MM.1S (cell line): ENCODE data around the gene LTO1.

ENCODE experiments used
- DNase-seq: peaks from one replicate; pipeline ENCODE4 v3.0.0-alpha.2; 2015
- H2AFZ ChIP-seq: fragments of 300-600 bp; sonication (generic); 2 replicates; pipeline ENCODE4 v1.6.0; 2016; ENCODE audit warnings: antibody characterized with exemption, low read length
- H3F3A ChIP-seq: fragments of 300-600 bp; sonication (generic); 2 replicates; pipeline ENCODE4 v1.6.1; 2016; ENCODE audit warnings: mild to moderate bottlenecking, antibody characterized with exemption, low read length, moderate library complexity, mixed read lengths; ENCODE audit not compliant: insufficient read depth
- H3K27ac ChIP-seq: fragments of 300-600 bp; sonication (generic); 2 replicates; pipeline ENCODE4 v1.5.1; 2016; ENCODE audit warnings: mild to moderate bottlenecking, low read length
- H3K27me3 ChIP-seq: fragments of 300-600 bp; sonication (generic); replicated peaks from 2 replicates; pipeline ENCODE4 v1.6.0; 2016; ENCODE audit warnings: low read length; ENCODE audit not compliant: insufficient read depth
- H3K36me3 ChIP-seq: fragments of 300-600 bp; sonication (generic); replicated peaks from 2 replicates; pipeline ENCODE4 v1.6.1; 2016; ENCODE audit warnings: mild to moderate bottlenecking, low read length, mixed read lengths; ENCODE audit not compliant: insufficient read depth
- H3K4me1 ChIP-seq: fragments of 300-600 bp; sonication (generic); 2 replicates; pipeline ENCODE4 v1.6.1; 2016; ENCODE audit warnings: low read length, mixed read lengths
- H3K4me2 ChIP-seq: fragments of 300-600 bp; sonication (generic); 2 replicates; pipeline ENCODE4 v1.6.0; 2016; ENCODE audit warnings: low read depth, low read length
- H3K4me3 ChIP-seq: fragments of 300-600 bp; sonication (generic); 2 replicates; pipeline ENCODE4 v1.5.1; 2016; ENCODE audit warnings: low read length, mixed read lengths
- H3K79me2 ChIP-seq: fragments of 300-600 bp; sonication (generic); 2 replicates; pipeline ENCODE4 v1.6.1; 2016; ENCODE audit warnings: mixed run types, low read length, mixed read lengths
- H3K9ac ChIP-seq: fragments of 300-600 bp; sonication (generic); 2 replicates; pipeline ENCODE4 v1.6.1; 2016; ENCODE audit warnings: low read length, mixed read lengths
- H3K9me2 ChIP-seq: fragments of 300-600 bp; sonication (generic); replicated peaks from 2 replicates; pipeline ENCODE4 v1.6.1; 2016; ENCODE audit warnings: mild to moderate bottlenecking, low read length, mixed read lengths; ENCODE audit not compliant: insufficient read depth
- H3K9me3 ChIP-seq: fragments of 300-600 bp; sonication (generic); replicated peaks from 2 replicates; pipeline ENCODE4 v1.6.1; 2016; ENCODE audit warnings: mild to moderate bottlenecking, low read length, mixed read lengths; ENCODE audit not compliant: insufficient read depth
- H4K20me1 ChIP-seq: fragments of 300-600 bp; sonication (generic); 2 replicates; pipeline ENCODE4 v1.6.1; 2016; ENCODE audit warnings: mild to moderate bottlenecking, low read length, moderate library complexity, mixed read lengths; ENCODE audit not compliant: insufficient read depth
- EZH2 ChIP-seq: fragments of 300-600 bp; sonication (generic); optimal IDR thresholded peaks from 2 replicates; pipeline ENCODE3; 2017; ENCODE audit warnings: low read depth, mild to moderate bottlenecking, antibody characterized with exemption, low read length, mixed read lengths
- EZH2phosphoT487 ChIP-seq: fragments of 300-600 bp; sonication (generic); IDR thresholded peaks from 2 replicates; pipeline ENCODE4 v1.6.1; 2018; ENCODE audit warnings: antibody characterized with exemption, low read length
- TF ChIP-seq, protein P1 (sequence below): fragments of 300-600 bp; sonication (generic); IDR thresholded peaks from 2 replicates; pipeline ENCODE4 v1.5.1; 2016; ENCODE audit warnings: antibody characterized with exemption, low read length, mixed read lengths

The LTO1 gene

DNA sequence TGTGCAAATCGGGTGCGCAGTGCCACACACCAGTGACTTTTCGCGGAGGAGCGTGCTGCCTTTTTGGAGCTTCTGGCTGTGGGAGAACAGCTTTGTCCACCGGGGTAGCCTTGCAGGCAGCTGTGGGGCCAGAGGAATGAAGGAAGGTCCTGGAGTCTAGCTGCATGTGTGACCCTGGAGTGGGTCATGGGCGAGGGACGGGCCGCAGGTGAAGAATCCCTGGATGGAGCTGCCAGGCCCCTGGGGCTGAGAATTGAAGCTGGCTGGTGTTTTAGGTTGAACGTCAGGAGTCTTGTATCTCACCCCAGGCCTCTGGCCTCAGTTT is 25.6 kb downstream of the LTO1 start:
- no peak for DNase-seq
- Histone ChIP-seq H3K4me3 (no peak overlapping the region), H2AFZ (no peak overlapping the region), H3K9me2 (no peaks in the 10 kb centered on the region), H3F3A (no peaks in the 10 kb centered on the region), H3K36me3 (no peaks in the 10 kb centered on the region), H3K4me1 (no peaks in the 10 kb centered on the region), H4K20me1 (no peaks in the 10 kb centered on the region), H3K79me2 (no peaks in the 10 kb centered on the region), H3K27me3 (no peaks in the 10 kb centered on the region), H3K9ac (no peak overlapping the region), H3K4me2 (no peak overlapping the region), H3K27ac (no peak overlapping the region), H3K9me3 (no peaks in the 10 kb centered on the region)
- TF ChIP-seq, protein P1, sequence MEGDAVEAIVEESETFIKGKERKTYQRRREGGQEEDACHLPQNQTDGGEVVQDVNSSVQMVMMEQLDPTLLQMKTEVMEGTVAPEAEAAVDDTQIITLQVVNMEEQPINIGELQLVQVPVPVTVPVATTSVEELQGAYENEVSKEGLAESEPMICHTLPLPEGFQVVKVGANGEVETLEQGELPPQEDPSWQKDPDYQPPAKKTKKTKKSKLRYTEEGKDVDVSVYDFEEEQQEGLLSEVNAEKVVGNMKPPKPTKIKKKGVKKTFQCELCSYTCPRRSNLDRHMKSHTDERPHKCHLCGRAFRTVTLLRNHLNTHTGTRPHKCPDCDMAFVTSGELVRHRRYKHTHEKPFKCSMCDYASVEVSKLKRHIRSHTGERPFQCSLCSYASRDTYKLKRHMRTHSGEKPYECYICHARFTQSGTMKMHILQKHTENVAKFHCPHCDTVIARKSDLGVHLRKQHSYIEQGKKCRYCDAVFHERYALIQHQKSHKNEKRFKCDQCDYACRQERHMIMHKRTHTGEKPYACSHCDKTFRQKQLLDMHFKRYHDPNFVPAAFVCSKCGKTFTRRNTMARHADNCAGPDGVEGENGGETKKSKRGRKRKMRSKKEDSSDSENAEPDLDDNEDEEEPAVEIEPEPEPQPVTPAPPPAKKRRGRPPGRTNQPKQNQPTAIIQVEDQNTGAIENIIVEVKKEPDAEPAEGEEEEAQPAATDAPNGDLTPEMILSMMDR: no peak
- TF ChIP-seq EZH2phosphoT487: no peak
- no peak for TF ChIP-seq EZH2

DNA sequence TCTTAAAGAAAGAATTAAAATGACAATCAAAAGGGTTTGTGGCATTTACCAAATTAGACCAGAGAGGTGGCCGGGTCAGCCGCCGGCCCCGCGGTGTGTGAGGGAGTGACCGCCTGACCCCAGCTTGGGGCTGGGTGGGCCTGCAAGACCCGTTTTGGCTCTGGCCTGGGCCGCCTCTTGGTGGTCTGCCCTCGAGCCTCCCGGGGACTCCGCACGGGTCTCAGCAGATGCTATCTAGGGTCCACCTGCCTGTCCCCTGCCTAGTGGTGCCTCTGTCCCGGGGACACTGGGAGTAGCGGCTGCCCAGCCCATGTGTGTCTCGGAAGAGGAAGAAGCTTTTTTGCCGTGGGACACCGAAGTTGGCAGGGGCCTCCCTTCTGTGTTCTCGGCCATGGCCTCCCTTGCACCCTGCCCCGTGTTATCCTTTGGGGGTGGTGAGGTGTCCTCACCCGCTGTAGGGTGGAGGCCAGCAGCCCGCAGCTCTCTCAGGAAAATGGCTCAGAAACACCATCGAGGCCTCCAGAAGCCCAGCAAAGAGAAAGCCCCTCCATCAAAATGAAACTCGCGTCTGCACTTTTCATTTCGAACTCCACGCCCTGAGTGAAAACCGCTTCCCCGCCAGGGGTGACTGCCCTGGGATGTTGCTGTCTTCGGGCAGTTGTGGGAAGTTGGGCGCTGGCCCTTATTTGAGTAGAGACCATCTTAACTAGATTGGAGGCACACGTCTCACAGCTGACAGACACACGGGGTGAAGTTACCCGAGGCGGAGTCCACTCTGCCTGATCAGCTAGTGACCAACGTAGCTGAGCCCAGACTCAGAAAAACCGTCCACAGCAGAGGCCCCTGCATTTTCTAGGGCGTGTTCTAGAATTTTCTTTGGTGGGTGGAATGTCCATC is 26.2 kb downstream of the LTO1 start:
- H3K9ac ChIP-seq: no peak overlapping the region
- H3K4me2 ChIP-seq: no peak overlapping the region
- no peaks in the 10 kb centered on the region for H3K9me2 ChIP-seq
- TF ChIP-seq EZH2phosphoT487: no peak
- TF ChIP-seq, protein P1: no peak
- TF ChIP-seq EZH2: no peak
- no peak overlapping the region for H3K4me3 ChIP-seq
- no peaks in the 10 kb centered on the region for H3K9me3 ChIP-seq
- no peak overlapping the region for H3K27ac ChIP-seq
- no peak for DNase-seq
- no peaks in the 10 kb centered on the region for H3K36me3 ChIP-seq
- no peak overlapping the region for H2AFZ ChIP-seq
- no peaks in the 10 kb centered on the region for H4K20me1 ChIP-seq
- H3K79me2 ChIP-seq: no peaks in the 10 kb centered on the region
- no peaks in the 10 kb centered on the region for H3F3A ChIP-seq
- no peaks in the 10 kb centered on the region for H3K4me1 ChIP-seq
- H3K27me3 ChIP-seq: no peaks in the 10 kb centered on the region

DNA sequence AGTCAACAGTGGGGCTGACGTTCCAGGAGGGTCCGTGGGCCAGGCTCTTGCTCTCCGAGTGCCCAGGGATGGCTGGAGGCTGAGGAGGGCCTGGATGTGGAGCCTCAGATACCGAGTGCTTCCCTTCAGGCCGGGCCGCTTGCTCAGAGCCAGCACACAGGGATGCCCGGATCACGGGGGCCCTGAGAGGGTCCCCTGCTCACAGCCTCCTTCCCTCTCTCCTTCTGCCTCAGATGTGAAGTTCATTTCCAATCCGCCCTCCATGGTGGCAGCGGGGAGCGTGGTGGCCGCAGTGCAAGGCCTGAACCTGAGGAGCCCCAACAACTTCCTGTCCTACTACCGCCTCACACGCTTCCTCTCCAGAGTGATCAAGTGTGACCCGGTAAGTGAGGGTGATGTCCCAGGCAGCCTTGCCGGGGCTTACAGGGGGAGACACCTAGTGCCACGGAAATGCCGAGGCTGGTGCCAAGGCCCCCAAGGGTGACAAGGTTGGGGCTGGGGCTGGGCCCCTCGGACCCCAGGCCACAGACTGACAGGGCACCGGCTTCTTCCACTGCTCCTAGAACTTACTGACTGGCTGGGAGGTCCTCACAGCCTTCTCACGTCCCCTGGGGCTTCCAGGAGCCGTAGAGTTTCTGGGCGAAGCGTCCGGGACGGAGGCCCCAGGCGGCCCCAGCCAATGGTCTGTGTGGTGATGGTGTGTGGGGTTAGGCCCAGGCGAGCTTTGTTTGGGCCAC is 27.2 kb downstream of the LTO1 start:
- H4K20me1 ChIP-seq: no peaks in the 10 kb centered on the region

More for the DNA sequence above, 27.2 kb downstream of the LTO1 start:
- Histone ChIP-seq H3K9me2 (no peaks in the 10 kb centered on the region), H3K9me3 (no peaks in the 10 kb centered on the region), H3K4me2 (no peak overlapping the region), H3K4me1 (no peaks in the 10 kb centered on the region), H3K27ac (no peak overlapping the region), H3K36me3 (no peaks in the 10 kb centered on the region), H3K27me3 (no peaks in the 10 kb centered on the region), H3F3A (no peaks in the 10 kb centered on the region), H3K4me3 (no peak overlapping the region), H2AFZ (no peak overlapping the region), H3K79me2 (no peaks in the 10 kb centered on the region), H3K9ac (no peak overlapping the region)
- no peak for DNase-seq
- TF ChIP-seq EZH2 (no peak), EZH2phosphoT487 (no peak)
- TF ChIP-seq, protein P1: no peak
